ENCODE data around the gene UBE3B.

UBE3B gene

DNA sequence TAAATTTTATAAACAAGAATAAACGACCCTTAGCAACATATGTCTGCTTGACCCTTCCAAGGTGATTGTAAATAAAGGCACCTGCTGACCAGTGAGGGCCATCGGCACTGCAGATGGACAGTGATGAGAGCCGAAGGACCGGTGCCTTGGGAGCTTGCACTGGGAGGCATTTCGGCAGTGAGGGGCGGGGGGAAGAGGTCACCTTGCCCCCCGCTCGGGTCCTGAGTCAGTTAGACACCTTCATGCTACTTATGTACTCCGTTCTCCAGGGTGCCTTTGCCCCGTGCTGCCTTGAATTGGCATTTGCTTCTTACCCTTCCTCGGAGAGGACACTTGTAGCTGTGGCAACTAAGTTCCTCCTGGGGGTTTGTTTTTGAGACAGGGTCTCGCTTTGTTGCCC, 72.8 kb downstream of the UBE3B start:
- Histone ChIP-seq H3K27me3 (ENCODE audit: control insufficient read depth, low read length) (no peaks in the 10 kb centered on the region; the same call in 1 of the 2 replicates), H3K4me1 (ENCODE audit: control insufficient read depth, low read length) (no peaks in the 10 kb centered on the region)
- TF ChIP-seq, protein P1, sequence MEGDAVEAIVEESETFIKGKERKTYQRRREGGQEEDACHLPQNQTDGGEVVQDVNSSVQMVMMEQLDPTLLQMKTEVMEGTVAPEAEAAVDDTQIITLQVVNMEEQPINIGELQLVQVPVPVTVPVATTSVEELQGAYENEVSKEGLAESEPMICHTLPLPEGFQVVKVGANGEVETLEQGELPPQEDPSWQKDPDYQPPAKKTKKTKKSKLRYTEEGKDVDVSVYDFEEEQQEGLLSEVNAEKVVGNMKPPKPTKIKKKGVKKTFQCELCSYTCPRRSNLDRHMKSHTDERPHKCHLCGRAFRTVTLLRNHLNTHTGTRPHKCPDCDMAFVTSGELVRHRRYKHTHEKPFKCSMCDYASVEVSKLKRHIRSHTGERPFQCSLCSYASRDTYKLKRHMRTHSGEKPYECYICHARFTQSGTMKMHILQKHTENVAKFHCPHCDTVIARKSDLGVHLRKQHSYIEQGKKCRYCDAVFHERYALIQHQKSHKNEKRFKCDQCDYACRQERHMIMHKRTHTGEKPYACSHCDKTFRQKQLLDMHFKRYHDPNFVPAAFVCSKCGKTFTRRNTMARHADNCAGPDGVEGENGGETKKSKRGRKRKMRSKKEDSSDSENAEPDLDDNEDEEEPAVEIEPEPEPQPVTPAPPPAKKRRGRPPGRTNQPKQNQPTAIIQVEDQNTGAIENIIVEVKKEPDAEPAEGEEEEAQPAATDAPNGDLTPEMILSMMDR (IDR thresholded peaks at IDR 0.05; ENCODE audit: low read depth, low read length, poor library complexity, severe bottlenecking) = no peak
- TF ChIP-seq EZH2phosphoT487 (IDR thresholded peaks at IDR 0.05; ENCODE audit: borderline replicate concordance, low read length) = no peak

DNA sequence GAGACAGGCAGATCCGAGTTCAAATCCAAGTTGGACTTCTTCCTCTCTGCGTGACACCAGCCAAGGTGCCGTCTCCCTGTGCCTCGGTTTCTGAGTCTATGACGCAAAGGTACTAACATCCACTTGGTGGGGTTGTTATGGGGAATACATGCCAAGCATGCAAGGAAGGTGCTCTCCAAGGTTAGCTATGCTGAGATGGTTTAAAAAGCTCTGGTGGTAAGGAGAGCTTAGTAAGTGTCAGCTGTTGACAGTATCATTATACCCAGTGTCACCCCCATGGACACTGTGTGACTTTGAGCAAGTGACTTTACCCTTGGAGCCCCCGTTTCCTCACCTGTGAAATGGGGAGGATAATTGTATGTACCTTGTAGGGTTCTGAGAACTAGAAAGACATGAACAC, 73.7 kb downstream of the UBE3B start:
- Histone ChIP-seq H3K4me1 (ENCODE audit: control insufficient read depth, low read length) (no peaks in the 10 kb centered on the region), H3K4me2 (ENCODE audit: low read length) (no peak overlapping the region), H3K27me3 (ENCODE audit: control insufficient read depth, low read length) (no peaks in the 10 kb centered on the region; the same call in 1 of the 2 replicates), H3K9me2 (replicated peaks; ENCODE audit: control insufficient read depth, low read length) (no peaks in the 10 kb centered on the region), H3K9me3 (ENCODE audit: control insufficient read depth, insufficient read depth, low read length) (no peaks in the 10 kb centered on the region), H4K20me1 (ENCODE audit: control insufficient read depth, insufficient read depth, low read depth, low read length) (no peaks in the 10 kb centered on the region), H3K4me3 (ENCODE audit: low read length) (no peak overlapping the region), H3K79me2 (ENCODE audit: control insufficient read depth, low read length) (no peaks in the 10 kb centered on the region), H3K36me3 (ENCODE audit: control insufficient read depth, low read length) (no peaks in the 10 kb centered on the region), H3K27ac (ENCODE audit: low read depth, low read length) (no peak overlapping the region), H3F3A (ENCODE audit: control insufficient read depth, insufficient read depth) (no peaks in the 10 kb centered on the region)
- TF ChIP-seq, protein P1 (IDR thresholded peaks at IDR 0.05; ENCODE audit: low read depth, low read length, poor library complexity, severe bottlenecking) = no peak
- no peak for TF ChIP-seq EZH2phosphoT487 (IDR thresholded peaks at IDR 0.05; ENCODE audit: borderline replicate concordance, low read length)

More for the DNA sequence above, 72.8 kb downstream of the UBE3B start:
- H3K79me2 ChIP-seq (ENCODE audit: control insufficient read depth, low read length) = no peaks in the 10 kb centered on the region
- H3K9me3 ChIP-seq (ENCODE audit: control insufficient read depth, insufficient read depth, low read length) = no peaks in the 10 kb centered on the region
- H3F3A ChIP-seq (ENCODE audit: control insufficient read depth, insufficient read depth) = no peaks in the 10 kb centered on the region
- no peak overlapping the region for H3K4me2 ChIP-seq (ENCODE audit: low read length)
- H3K4me3 ChIP-seq (ENCODE audit: low read length) = no peak overlapping the region
- H3K9me2 ChIP-seq (replicated peaks; ENCODE audit: control insufficient read depth, low read length) = no peaks in the 10 kb centered on the region
- H3K36me3 ChIP-seq (ENCODE audit: control insufficient read depth, low read length) = no peaks in the 10 kb centered on the region
- no peaks in the 10 kb centered on the region for H4K20me1 ChIP-seq (ENCODE audit: control insufficient read depth, insufficient read depth, low read depth, low read length)
- no peak overlapping the region for H3K27ac ChIP-seq (ENCODE audit: low read depth, low read length)

DNA sequence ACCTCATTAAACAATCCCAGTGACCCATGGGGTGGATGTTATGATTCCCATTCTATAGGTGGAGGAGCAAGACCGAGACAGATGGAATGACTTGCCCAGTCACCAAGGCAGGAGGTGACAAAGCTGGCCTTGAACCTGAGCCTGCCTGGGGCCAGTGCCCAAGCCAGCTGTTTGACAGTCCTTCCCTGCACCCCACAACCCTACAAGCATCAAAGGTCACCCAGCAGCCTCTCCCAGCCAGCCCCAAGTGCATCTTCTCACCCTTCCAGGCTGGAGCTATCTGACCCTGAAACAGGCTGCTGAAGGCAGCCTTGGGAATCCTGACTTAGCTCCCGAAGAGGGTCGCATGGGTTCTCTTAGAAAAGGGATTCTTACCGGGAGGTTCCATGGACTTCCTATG, 75.5 kb downstream of the UBE3B start:
- no peak for TF ChIP-seq EZH2phosphoT487 (IDR thresholded peaks at IDR 0.05; ENCODE audit: borderline replicate concordance, low read length)
- TF ChIP-seq, protein P1 (IDR thresholded peaks at IDR 0.05; ENCODE audit: low read depth, low read length, poor library complexity, severe bottlenecking) = no peak
- H3K27ac ChIP-seq (ENCODE audit: low read depth, low read length) = no peak overlapping the region
- no peaks in the 10 kb centered on the region for H4K20me1 ChIP-seq (ENCODE audit: control insufficient read depth, insufficient read depth, low read depth, low read length)
- H3K36me3 ChIP-seq (ENCODE audit: control insufficient read depth, low read length) = 0 out of 2 replicates have a peak, but pooled peaks cover 3% of the 10 kb centered on the region
- H3K9me3 ChIP-seq (ENCODE audit: control insufficient read depth, insufficient read depth, low read length) = no peaks in the 10 kb centered on the region
- no peak overlapping the region for H3K4me3 ChIP-seq (ENCODE audit: low read length)
- no peaks in the 10 kb centered on the region for H3K27me3 ChIP-seq (ENCODE audit: control insufficient read depth, low read length)
- H3K79me2 ChIP-seq (ENCODE audit: control insufficient read depth, low read length) = no peaks in the 10 kb centered on the region
- H3F3A ChIP-seq (ENCODE audit: control insufficient read depth, insufficient read depth) = no peaks in the 10 kb centered on the region
- no peaks in the 10 kb centered on the region for H3K4me1 ChIP-seq (ENCODE audit: control insufficient read depth, low read length)
- H3K9me2 ChIP-seq (replicated peaks; ENCODE audit: control insufficient read depth, low read length) = no peaks in the 10 kb centered on the region
- H3K4me2 ChIP-seq (ENCODE audit: low read length) = no peak overlapping the region

Measured in DOHH2 (cell line).